Stimulated activated CD8-positive, alpha-beta memory T cell treated with anti-CD3 and anti-CD28 coated beads, Interleukin-15, amount 100 ng/mL, for 48 hours (primary cell): Measurements from ENCODE around the gene NFATC1.
"Not testable (repeated sequence)": the region's sequence is repeated elsewhere in the genome, so short reads cannot be mapped to it uniquely, and the experiment has no call there.

Experiments used
- DNase-seq, 2 donors: peaks; one replicate each; pipeline ENCODE4 v3.0.0-alpha.2; 2020; ENCODE audit warnings: low read depth in 2 of 2

NFATC1 gene

DNA sequence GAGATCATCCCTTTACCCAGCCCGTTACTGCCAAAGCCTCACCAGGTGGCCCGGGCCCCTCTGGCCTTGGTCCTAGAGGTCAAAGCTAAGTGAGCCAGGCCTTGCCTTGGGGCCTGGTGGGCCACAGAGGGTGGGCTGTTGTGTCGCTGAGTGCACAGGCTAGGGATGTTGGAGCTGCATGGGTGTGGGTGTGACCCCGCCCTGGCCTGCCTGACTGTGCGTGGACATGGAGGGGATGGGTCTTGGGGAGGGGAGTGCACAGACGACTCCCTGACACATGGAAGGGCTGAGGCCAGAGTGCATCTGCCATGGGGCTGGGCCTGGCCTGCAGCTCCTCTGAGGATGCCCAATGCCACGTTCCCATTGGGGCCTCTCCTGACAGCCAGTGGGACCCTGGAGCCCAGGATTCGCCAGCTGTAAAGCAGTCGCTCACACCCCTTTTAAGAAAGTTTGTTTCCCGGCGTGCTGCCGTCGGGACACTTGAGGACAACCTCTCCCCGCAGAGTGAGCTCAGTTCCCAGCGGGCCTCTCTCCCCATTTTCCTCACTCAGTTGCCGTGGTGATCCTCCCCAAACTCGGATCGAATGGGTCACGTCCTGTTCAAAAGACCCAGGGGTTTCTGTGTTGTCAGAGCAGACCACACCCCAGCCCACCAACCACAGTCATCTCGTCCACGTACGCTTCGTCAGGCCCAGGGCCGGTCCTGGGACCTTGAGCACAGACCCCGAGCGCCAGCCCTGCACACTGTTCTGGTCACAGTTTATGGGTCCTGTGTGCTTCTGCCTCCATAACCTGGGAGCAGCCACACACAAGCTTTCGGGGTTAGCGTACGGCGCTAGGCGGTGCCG is 93.5 kb downstream of the NFATC1 start:
- DNase-seq: no peak

GRCh38 chr18:79489899-79490625 is 94.3 kb downstream of the NFATC1 start:
- no peak for DNase-seq

DNA sequence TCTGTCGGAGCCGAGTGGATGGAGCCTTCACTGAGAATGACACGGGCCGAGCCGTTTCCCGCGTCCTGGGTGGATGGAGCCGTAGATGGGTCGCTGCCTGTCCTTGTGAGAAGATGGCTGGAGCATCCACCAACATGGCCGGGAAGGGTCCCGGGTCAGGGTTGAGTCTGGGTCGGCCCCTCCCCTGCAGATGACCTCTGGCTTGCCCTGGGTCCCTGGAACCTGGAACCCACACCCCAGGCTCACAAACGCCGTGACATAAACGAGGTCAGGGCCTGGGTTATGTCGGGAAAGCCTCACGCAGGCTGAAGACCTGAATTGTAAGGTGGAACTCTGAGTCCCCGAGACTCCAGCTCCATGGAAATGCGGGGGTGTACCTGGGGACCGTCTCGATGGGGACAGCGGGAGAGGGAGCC is 94.9 kb downstream of the NFATC1 start:
- no peak for DNase-seq

- DNase-seq: no peak
These were observed 95.4 kb downstream of the NFATC1 start for GRCh38 chr18:79491081-79491551.

DNA sequence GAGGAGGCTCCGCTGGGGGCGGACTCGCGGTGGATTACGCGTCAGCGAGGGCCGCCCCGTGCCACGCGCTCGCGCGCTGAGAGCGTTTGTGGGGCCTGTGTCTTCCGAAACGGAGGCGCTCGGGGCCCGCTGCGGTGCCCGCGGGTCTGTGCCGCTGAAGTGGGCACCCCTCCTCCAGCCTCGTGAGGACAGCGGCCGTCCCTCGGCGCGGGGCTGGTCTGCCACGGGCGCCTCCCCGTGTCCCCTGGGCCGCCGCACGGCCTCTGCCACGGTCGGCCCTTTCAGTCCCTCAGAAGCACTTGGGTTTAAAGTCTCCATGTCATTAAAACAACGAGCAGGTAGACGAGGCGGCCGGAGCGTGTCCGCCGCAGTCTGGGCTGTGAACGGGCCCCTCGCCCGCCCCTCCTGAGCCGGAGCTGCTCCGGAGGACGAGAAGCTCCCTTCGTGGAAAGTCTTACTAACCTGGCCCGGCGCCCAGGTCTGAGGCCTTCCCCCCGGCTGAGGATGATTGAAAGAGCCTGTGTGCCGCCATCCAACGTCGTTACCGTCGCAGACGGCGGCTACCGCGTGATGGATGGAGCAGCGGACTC is 97.6 kb downstream of the NFATC1 start:
- DNase-seq: no peak

DNA sequence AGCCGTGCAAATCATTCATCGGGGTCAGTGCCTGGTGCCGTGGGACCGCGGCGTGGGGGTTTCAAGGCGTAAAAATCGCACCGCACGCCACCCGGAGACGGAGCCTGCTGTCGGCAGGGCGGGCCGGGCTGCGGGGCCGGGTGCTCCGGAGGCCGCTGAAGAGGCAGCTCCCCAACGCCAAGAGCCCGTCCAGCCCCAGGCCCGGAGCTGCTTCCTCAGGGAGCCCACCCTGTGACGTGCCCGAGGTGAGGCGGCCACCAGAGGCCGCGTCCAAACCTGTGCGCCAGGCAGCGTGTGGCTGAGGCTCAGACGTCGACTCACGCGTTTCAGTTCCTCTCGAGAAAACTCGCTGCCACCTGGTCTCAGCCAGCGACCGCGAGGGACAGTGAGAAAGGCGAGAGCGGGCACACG is 98.1 kb downstream of the NFATC1 start:
- no peak for DNase-seq

- DNase-seq: no peak
These were observed 99.2 kb downstream of the NFATC1 start for GRCh38 chr18:79494936-79495335.

DNA sequence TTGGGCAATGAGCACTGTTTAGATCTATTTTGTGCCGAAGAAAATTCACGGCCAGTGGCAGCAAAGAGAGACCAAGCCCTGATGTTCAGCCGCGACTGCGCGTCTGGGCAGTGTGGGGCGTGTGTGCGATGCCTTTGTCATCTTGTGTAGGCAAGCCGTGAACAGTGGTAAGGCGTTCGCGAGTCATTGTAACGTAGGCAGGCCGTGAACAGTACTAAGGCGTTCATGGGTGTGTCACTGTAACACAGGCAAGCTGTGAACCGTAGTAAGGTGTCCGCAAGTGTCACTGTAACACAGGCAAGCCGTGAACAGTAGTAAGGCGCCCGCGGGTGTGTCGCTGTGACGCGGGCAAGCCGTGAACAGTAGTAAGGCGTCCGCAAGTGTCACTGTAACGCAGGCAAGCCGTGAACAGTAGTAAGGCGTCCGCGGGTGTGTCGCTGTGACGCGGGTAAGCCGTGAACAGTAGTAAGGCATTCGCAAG is 99.9 kb downstream of the NFATC1 start:
- DNase-seq: no peak

DNA sequence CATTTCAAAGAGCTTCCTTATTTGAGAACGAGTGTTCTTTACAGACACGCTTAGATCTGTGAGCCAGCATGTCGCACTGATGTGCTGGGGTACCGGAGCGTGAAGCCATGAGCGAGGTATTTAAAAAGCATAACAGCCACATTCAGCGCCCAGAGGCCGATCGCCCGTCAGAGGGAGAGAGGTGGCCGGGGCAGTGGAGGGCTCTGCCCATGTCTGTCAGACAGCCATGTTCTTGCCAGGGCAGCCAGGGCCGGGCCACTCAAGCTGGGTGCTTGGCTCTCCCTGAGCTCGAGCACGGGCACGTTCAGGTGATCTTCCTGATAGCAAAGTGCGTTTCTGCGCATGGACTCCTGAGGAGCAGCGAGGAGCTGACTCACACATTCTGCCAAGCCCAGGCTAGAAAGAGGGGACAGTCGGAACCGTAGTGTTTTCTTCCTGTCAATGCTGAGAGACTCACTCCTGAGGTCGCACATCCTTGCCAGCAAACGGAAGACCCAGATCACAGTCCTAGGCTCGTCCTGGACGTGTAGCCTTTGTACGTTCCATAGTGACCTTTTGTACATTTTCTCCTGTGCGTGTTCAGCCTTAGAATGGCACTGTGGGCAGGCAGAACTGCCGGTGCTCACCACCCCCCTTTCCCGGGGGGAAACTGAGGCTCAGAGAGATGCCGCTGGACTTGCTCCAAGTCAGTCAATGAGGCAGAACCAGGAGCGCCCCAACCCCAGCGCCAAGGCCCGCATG is 100.7 kb downstream of the NFATC1 start:
- no peak for DNase-seq

DNA sequence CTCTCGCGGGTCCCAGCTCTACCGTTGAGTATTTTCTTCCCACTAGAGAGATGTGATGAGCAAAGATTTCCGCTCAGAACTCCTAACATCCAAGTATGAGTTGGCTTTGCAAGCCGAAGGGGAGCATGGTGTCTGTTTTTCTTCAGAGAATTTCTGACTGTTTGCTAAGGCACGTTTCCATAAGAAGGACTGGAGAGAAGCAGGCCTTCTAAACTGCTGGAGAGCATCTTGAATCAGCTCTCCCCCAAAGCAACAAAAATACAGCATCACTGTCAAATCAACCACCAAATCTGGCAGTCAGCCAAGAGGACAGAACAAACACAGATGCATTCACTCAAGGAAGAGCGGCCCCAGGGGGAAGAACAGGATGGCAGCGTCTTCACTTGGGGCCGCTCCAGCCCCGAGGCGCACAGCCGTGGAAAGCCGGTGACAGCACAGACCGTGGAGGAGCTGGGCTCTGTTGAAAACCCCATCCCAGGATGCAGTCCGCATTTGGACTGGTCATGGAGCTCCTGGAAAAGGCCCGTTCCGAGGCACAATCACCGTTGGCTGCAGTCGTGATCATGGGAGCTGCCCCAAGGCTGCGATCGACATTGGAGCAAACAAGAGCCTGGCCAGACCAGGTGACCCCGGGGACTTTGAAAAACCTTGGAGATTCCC is 101.4 kb downstream of the NFATC1 start:
- DNase-seq: no peak

DNA sequence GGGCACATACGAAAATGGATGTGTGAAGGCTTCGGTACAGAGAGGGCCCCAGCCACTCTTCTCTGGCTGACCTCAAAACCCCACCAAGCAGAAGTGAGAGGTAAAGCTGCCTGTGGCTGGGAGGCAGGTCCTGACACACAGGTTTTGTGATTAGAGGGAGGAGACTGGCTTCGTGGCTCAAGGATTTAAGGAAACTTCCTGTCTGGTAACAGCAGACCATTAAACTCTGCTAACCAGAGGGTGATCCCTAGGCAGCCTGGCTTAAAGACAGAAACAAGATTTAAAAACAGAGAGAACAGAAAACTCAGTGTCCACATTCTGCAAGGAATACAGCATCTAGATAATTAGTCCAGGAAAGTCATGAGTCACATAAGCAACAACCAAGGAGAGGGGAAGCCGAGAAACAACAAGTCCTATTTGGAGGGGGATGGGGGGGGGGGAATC is 101.9 kb downstream of the NFATC1 start:
- no peak for DNase-seq

- DNase-seq: no peak
These were observed 102.9 kb downstream of the NFATC1 start for GRCh38 chr18:79498662-79499061.

- no peak for DNase-seq
These were observed 105.3 kb downstream of the NFATC1 start for GRCh38 chr18:79501006-79501405.

DNA sequence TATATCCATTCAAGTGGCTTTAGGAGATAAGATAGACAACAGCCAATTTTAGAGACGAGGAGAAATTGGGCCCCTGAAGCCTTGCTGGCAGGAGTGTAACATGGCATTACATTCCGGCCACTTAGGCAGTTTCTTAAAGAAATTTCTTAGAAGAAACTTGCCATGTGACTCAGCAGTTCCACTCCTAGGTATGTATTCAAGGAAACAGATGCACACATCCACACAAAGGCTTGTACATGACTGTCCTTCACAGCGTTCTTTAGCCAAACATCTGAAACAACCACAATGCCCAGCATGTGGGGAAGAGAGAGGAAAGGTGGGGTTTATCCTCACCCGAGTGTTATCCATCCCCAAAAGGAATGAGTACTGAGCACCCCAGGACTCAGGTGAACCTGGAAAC is 107.1 kb downstream of the NFATC1 start:
- no peak for DNase-seq

GRCh38 chr18:79503406-79503805 is 107.7 kb downstream of the NFATC1 start:
- no peak for DNase-seq

DNA sequence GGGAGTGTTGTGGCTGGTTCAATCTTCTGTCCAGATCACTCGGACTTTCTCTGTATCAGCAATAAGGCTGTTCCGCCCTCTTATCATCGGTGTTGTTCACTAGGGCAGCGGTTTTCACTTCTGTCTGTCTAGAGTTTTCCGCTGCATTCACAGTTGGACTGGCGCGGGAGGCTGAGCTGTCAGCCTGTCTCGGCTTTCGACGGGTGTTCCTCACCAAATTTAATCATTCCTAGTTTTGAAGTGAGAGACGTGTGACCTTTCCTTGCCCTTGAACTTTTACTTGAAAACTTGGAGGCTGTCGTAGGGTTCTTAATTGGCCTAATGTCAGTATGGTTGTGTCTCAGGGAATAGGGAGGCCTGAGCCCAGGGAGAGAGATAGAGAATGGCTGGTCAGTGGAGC is 108.3 kb downstream of the NFATC1 start:
- no peak for DNase-seq

DNA sequence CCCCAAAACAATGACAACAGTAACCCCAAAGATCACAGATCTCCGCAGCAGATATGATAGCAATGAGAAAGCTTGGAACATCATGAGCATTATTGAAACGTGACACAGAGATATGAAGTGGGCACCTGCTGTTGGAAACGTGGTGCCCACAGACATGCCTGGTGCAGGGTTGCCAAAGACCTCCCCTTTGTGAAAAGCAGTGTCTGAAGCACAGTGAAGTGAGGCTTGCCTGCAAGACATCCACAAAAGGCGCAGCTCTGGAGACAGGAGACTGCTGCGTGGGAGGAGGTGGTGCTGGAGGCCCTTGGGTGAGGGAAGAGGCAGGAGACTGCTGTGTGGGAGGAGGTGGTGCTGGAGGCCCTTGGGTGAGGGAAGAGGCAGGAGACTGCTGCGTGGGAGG is 108.8 kb downstream of the NFATC1 start:
- not testable (repeated sequence) for DNase-seq

DNA sequence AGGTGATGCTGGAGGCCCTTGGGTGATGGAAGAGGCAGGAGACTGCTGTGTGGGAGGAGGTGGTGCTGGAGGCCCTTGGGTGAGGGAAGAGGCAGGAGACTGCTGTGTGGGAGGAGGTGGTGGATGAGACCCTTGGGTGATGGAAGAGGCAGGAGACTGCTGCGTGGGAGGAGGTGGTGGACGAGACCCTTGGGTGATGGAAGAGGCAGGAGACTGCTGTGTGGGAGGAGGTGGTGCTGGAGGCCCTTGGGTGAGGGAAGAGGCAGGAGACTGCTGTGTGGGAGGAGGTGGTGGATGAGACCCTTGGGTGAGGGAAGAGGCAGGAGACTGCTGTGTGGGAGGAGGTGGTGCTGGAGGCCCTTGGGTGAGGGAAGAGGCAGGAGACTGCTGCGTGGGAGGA is 109.7 kb downstream of the NFATC1 start:
- not testable (repeated sequence) for DNase-seq

DNA sequence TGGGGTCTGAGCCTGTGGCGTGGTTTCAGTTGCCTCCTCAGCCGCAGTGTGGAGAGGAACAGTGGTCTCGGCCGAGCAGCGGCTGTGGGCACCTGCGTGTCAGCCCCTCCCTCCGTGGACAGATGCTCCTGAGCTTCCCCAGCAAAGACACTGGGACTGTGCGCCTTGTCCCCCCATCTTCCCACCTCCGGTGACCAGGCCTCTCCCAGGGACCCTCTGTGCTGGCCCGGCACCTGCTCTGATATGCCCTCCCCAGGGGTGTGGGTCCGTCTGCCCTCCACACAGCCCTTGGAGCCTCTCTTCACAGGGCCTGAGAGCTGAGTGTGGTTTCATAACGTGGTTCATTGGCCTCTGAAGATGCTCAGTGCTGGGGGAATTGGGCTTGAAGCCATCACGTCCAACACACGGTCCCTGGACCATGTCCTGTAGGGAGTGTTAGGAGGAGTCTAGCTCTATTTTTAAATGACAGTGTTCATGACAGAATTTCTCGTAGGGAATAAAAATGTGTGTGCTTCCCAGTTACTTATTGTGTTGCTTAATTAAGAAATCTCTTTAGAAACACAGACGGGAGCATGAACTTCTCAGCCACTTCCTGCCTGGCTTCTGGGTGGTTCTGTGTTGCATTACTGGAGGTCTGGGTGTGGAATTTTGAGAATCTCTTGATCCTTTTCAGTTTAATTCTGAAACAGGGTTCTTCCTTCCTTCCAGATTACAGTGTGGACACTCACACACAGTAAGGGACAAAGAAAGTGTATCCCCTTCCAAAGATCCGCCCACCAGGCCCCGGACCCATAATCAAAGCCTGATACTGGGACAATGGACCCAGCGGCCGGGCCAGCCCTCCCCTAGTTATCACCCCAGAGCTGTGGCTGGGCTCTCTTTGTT is 110.7 kb downstream of the NFATC1 start:
- DNase-seq: no peak

DNA sequence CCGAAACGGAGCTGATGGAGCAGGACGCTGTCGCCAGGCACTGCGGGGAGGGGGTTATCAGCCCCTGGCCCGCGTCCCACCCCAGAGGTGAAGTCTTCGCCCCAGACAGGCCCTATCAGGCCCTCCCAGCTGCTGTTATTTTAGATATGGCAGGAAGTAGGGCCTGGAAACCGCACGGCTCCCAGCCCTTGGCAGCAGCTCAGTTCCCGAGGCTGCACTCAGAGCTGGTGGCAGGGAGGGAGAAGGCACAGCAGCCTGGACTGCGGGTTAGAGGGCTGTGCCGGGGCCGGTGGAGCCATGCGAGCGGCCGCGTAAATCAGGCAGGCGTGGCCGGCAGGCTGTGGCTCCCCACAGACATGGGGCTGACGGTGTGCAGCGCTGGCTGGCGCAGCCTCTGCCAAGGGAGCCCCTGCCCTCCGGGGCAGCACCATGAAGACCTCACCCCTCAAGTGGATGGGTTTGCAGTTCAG is 111.4 kb downstream of the NFATC1 start:
- DNase-seq: no peak
